ENCODE measurements around the gene RORB. TPM values are rescaled to one million over a fixed set of nuclear protein-coding genes. Genes with fewer than 3 reads are reported as not detected.

The RORB gene
- total RNA-seq, 2 experiments from 2014 or later, result not detected

DNA sequence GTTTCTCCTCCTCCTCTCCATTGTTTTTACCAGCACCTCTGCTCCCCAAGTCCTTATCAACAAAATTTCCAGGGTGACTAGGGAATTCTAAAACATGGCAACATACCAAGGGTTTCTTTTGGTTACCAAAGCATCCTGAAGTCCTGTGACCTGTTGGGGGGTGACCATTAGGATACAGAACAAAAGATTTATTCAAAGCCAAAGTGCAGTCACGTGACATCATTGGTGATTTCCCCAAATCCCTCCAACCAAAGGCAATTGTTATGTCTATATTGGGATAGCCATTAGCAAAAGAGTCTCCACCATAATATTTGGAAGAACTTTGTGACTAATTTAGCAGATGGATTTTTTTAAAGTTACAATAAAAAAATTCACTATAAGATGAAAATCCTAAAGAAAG, 222.2 kb downstream of the RORB start:
- H3K4me1 Mint-ChIP-seq (ENCODE audit: low read depth), result no peaks in the 10 kb centered on the region
- H3K9me3 Mint-ChIP-seq, result no peaks in the 10 kb centered on the region
- Histone ChIP-seq H3K36me3 (ENCODE audit: insufficient read depth, low read length) (no peaks in the 10 kb centered on the region), H3K9me3 (ENCODE audit: control insufficient read depth in 1 of 2, insufficient read depth in 1 of 2, low read length in 2 of 2) (no peaks in the 10 kb centered on the region), H3K27ac (ENCODE audit: low read depth in 1 of 2, low read length in 2 of 2) (no peak overlapping the region), H3K27me3 (ENCODE audit: control insufficient read depth in 1 of 2, insufficient read depth in 2 of 2, low read length in 2 of 2) (no peaks in the 10 kb centered on the region), H3K4me3 (ENCODE audit: low read length) (no peak overlapping the region), H3K4me1 (ENCODE audit: insufficient read depth, low read length) (no peaks in the 10 kb centered on the region)
- H3K4me3 Mint-ChIP-seq, result no peak overlapping the region
- ChIA-PET POLR2A (no interaction called here), CTCF (interaction anchor here (0.8 kb wide), 1 partner anchor 82 kb away, joined by 3 read pairs; no protein-coding TSS in a partner anchor)
- no peaks in the 10 kb centered on the region for H3K36me3 Mint-ChIP-seq (ENCODE audit: low read depth)
- TF ChIP-seq, protein P1, sequence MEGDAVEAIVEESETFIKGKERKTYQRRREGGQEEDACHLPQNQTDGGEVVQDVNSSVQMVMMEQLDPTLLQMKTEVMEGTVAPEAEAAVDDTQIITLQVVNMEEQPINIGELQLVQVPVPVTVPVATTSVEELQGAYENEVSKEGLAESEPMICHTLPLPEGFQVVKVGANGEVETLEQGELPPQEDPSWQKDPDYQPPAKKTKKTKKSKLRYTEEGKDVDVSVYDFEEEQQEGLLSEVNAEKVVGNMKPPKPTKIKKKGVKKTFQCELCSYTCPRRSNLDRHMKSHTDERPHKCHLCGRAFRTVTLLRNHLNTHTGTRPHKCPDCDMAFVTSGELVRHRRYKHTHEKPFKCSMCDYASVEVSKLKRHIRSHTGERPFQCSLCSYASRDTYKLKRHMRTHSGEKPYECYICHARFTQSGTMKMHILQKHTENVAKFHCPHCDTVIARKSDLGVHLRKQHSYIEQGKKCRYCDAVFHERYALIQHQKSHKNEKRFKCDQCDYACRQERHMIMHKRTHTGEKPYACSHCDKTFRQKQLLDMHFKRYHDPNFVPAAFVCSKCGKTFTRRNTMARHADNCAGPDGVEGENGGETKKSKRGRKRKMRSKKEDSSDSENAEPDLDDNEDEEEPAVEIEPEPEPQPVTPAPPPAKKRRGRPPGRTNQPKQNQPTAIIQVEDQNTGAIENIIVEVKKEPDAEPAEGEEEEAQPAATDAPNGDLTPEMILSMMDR (IDR thresholded peaks at IDR 0.05), result no peak
- ATAC-seq (ENCODE audit: poor library complexity), result no peak
- peaks cover 26% of the 10 kb centered on the region for H3K27me3 Mint-ChIP-seq
- DNase-seq, result no peak
- no peak overlapping the region for H3K27ac Mint-ChIP-seq
- intact Hi-C loops (cut with DNase I, micrococcal nuclease), result no loop called here

DNA sequence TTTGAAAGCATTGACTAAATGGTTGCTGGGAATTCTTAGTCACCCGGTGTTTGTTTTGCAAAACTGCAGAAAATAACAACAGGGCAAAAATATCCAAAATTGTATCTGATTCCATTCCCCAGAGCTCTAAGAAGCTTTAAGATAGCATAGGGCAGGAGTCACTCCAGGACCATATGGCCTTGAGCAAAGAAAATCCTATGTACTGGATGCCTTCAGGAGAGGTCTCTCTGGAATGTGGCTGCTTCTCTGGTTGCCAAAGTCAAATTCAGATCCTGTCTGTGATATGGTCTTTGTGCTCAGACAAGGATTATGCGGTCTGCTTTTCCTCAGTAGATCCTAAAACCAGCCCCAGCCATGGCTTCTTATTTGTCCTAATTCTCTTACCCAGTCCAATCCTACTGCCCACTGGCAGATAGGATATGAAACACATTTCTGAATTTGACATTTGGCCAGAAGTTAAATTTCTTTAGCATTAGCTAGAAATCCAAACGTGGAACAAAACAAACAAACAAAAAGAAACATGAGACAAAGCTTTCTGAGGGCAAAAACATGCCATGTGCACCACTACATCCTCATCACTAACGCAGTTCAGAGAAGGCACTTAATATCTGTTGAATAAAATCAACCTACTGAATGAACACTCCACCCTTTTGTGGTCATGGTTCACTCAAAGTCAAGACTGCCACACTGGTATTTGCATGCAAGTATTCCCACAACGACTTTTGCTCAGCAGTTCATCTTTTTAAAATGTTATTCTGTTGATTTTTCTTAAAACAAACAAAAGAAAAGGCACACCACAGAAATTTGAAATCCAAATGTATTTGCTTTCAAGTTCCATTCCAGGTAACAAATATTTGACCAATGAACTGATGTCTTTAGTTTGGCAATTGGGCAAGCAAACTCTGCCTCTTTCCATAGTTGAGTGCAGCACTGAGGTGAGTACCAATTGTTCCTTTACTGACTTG, 224.8 kb downstream of the RORB start:
- H3K4me3 ChIP-seq (ENCODE audit: low read length), result no peak overlapping the region
- Mint-ChIP-seq H3K36me3 (ENCODE audit: low read depth) (no peaks in the 10 kb centered on the region), H3K27ac (no peak overlapping the region), H3K9me3 (no peaks in the 10 kb centered on the region), H3K27me3 (peaks cover 29% of the 10 kb centered on the region), H3K4me1 (ENCODE audit: low read depth) (no peaks in the 10 kb centered on the region), H3K4me3 (no peak overlapping the region)
- POLR2A ChIA-PET, result no interaction called here
- TF ChIP-seq, protein P1 (IDR thresholded peaks at IDR 0.05), result no peak
- CTCF ChIA-PET, result no interaction called here
- intact Hi-C loops (cut with DNase I, micrococcal nuclease), result no loop called here
- H3K4me1 ChIP-seq (ENCODE audit: insufficient read depth, low read length), result no peaks in the 10 kb centered on the region
- ATAC-seq (ENCODE audit: poor library complexity) (no peak), DNase-seq (no peak)
- no peaks in the 10 kb centered on the region for H3K36me3 ChIP-seq (ENCODE audit: insufficient read depth, low read length)
- H3K27ac ChIP-seq (ENCODE audit: low read depth in 1 of 2, low read length in 2 of 2), result no peak overlapping the region
- no peaks in the 10 kb centered on the region for H3K9me3 ChIP-seq (ENCODE audit: control insufficient read depth in 1 of 2, insufficient read depth in 1 of 2, low read length in 2 of 2)
- H3K27me3 ChIP-seq (ENCODE audit: control insufficient read depth in 1 of 2, insufficient read depth in 2 of 2, low read length in 2 of 2), result peaks cover 0 to 5% of the 10 kb centered on the region in 2 experiments

DNA sequence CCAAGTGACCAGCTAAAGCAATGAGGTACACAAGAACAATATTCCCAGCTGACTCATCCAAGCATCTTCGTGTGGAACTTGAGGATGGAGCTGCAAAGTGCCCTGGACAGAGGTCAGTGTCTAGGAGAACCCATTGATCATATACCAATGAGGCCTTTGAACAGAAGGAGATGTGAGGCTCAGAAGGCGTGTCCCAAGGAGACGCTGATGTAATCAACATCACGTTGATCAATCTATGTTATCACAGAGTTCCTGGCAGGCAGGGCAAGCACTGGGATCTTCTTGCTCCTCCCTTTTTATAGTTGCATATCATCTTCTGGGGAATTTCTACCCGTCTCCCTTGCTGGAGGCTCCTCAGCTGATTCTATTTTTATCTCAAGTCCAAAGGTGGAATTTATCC, 227.2 kb downstream of the RORB start:
- H3K4me1 ChIP-seq (ENCODE audit: insufficient read depth, low read length), result no peaks in the 10 kb centered on the region
- Mint-ChIP-seq H3K27ac (no peak overlapping the region), H3K4me1 (ENCODE audit: low read depth) (no peaks in the 10 kb centered on the region), H3K4me3 (no peak overlapping the region), H3K9me3 (no peaks in the 10 kb centered on the region), H3K36me3 (ENCODE audit: low read depth) (no peaks in the 10 kb centered on the region), H3K27me3 (peaks cover 29% of the 10 kb centered on the region)
- no peaks in the 10 kb centered on the region for H3K9me3 ChIP-seq (ENCODE audit: control insufficient read depth in 1 of 2, insufficient read depth in 1 of 2, low read length in 2 of 2)
- ChIA-PET POLR2A (no interaction called here), CTCF (no interaction called here)
- no peaks in the 10 kb centered on the region for H3K36me3 ChIP-seq (ENCODE audit: insufficient read depth, low read length)
- no peak overlapping the region for H3K27ac ChIP-seq (ENCODE audit: low read depth in 1 of 2, low read length in 2 of 2)
- H3K27me3 ChIP-seq (ENCODE audit: control insufficient read depth in 1 of 2, insufficient read depth in 2 of 2, low read length in 2 of 2), result peaks cover 0 to 5% of the 10 kb centered on the region in 2 experiments
- no peak for ATAC-seq (ENCODE audit: poor library complexity)
- TF ChIP-seq, protein P1 (IDR thresholded peaks at IDR 0.05), result no peak
- intact Hi-C loops (cut with DNase I, micrococcal nuclease), result no loop called here
- DNase-seq, result no peak
- no peak overlapping the region for H3K4me3 ChIP-seq (ENCODE audit: low read length)

Data from CD4-positive, alpha-beta T cell (primary cell).